Fibroblast of skin of left quadriceps (primary cell): ENCODE measurements around the gene TOMM40.
"Not testable (repeated sequence)": the region's sequence is repeated elsewhere in the genome, so short reads cannot be mapped to it uniquely, and the experiment has no call there.

Source experiments
- DNase-seq, 2 experiments: peaks; one replicate each; pipeline ENCODE4 v3.0.0-alpha.2; 2013; ENCODE audit warnings: low read depth in 2 of 2

The TOMM40 gene

DNA sequence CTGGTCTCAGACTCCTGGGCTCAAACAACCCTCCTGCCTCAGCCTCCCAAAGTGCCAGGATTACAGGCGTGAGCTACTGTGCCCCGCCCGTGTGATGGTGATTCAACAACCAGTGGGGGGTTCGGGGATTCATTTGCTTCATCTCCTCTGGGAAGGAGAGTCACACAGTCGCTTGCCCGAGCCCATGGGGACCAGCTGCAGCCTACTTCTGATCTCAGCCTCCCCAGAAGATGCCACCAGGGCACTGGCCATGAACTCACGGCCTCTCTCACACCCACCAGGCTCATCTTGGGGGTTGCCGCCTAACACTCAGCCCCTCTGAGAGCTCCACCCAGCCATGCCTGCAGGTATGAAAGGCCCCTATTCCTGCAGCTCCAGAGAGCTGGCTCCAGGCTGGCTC is 6.8 kb downstream of the TOMM40 start:
- DNase-seq, result no peak

DNA sequence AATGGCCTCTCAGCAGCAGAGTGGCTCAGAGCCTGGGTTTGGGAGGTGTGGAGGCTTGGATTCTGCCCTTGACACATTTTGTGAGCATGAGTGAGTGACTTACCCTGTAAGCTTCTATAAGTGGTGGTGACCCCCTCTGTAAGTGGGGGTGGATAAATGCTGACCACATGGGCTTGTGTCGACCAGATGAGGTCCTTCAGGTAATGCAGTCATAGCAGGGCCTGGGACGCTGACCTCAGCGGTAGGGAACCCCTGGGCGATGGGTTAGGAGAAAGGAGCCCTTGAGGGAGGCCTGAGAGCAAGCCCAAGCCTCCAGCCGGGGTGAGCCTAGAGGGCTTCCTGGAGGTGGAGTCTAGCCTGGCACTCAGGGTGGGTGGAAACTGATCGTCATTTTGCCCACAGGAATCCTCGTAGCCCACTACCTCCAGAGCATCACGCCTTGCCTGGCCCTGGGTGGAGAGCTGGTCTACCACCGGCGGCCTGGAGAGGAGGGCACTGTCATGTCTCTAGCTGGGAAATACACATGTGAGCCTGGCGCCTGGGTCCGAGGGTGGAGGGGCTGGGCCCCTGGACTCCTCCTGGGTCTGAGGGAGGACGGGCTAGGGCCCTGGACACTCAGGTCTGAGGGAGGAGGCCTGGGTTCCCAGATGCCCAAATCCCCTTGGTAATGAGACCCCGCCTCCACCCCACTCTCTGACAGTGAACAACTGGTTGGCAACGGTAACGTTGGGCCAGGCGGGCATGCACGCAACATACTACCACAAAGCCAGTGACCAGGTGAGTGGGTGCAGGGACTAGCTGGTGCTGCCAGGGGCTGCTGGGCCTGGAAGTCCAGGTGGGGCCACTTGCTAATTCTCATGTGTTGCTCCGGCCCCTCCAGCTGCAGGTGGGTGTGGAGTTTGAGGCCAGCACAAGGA is 9.5 kb downstream of the TOMM40 start:
- DNase-seq, result no peak

DNA sequence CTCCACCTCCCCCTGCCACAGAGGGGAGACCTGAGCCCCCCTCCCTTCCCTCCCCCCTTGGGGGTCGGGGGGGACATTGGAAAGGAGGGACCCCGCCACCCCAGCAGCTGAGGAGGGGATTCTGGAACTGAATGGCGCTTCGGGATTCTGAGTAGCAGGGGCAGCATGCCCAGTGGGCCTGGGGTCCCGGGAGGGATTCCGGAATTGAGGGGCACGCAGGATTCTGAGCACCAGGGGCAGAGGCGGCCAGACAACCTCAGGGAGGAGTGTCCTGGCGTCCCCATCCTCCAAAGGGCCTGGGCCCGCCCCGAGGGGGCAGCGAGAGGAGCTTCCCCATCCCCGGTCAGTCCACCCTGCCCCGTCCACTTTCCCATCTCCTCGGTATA is 12.2 kb downstream of the TOMM40 start:
- DNase-seq, result no peak

DNA sequence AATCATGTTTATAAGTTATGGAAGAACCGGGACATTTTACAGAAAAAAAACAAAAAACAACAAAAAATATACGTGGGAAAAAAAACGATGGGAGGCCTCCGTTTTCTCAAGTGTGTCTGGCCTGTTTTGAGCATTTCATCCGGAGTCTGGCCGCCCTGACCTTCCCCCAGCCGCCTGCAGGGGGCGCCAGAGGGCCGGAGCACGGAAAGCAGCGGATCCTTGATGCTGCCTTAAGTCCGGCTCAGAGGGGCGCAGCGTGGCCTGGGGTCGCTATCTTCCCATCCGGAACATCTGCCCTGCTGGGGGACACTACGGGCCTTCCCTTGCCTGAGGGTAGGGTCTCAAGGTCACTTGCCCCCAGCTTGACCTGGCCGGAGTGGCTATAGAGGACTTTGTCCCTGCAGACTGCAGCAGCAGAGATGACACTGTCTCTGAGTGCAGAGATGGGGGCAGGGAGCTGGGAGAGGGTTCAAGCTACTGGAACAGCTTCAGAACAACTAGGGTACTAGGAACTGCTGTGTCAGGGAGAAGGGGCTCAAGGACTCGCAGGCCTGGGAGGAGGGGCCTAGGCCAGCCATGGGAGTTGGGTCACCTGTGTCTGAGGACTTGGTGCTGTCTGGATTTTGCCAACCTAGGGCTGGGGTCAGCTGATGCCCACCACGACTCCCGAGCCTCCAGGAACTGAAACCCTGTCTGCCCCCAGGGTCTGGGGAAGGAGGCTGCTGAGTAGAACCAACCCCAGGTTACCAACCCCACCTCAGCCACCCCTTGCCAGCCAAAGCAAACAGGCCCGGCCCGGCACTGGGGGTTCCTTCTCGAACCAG is 12.8 kb downstream of the TOMM40 start:
- no peak for DNase-seq

DNA sequence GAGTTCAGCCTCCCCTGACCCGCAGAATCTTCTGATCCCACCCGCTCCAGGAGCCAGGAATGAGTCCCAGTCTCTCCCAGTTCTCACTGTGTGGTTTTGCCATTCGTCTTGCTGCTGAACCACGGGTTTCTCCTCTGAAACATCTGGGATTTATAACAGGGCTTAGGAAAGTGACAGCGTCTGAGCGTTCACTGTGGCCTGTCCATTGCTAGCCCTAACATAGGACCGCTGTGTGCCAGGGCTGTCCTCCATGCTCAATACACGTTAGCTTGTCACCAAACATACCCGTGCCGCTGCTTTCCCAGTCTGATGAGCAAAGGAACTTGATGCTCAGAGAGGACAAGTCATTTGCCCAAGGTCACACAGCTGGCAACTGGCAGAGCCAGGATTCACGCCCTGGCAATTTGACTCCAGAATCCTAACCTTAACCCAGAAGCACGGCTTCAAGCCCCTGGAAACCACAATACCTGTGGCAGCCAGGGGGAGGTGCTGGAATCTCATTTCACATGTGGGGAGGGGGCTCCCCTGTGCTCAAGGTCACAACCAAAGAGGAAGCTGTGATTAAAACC is 13.5 kb downstream of the TOMM40 start:
- DNase-seq, result no peak

DNA sequence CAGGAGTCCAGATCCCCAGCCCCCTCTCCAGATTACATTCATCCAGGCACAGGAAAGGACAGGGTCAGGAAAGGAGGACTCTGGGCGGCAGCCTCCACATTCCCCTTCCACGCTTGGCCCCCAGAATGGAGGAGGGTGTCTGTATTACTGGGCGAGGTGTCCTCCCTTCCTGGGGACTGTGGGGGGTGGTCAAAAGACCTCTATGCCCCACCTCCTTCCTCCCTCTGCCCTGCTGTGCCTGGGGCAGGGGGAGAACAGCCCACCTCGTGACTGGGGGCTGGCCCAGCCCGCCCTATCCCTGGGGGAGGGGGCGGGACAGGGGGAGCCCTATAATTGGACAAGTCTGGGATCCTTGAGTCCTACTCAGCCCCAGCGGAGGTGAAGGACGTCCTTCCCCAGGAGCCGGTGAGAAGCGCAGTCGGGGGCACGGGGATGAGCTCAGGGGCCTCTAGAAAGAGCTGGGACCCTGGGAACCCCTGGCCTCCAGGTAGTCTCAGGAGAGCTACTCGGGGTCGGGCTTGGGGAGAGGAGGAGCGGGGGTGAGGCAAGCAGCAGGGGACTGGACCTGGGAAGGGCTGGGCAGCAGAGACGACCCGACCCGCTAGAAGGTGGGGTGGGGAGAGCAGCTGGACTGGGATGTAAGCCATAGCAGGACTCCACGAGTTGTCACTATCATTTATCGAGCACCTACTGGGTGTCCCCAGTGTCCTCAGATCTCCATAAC is 14.5 kb downstream of the TOMM40 start, which contains the start of gene APOE:
TSS of gene APOE (plus strand) at position 360 of the 724 bp plus-strand sequence. CDS start 829 bp downstream, outside the sequence.
- no peak for DNase-seq

DNA sequence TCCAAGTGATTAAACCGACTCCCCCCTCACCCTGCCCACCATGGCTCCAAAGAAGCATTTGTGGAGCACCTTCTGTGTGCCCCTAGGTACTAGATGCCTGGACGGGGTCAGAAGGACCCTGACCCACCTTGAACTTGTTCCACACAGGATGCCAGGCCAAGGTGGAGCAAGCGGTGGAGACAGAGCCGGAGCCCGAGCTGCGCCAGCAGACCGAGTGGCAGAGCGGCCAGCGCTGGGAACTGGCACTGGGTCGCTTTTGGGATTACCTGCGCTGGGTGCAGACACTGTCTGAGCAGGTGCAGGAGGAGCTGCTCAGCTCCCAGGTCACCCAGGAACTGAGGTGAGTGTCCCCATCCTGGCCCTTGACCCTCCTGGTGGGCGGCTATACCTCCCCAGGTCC is 16.6 kb downstream of the TOMM40 start:
- no peak for DNase-seq

DNA sequence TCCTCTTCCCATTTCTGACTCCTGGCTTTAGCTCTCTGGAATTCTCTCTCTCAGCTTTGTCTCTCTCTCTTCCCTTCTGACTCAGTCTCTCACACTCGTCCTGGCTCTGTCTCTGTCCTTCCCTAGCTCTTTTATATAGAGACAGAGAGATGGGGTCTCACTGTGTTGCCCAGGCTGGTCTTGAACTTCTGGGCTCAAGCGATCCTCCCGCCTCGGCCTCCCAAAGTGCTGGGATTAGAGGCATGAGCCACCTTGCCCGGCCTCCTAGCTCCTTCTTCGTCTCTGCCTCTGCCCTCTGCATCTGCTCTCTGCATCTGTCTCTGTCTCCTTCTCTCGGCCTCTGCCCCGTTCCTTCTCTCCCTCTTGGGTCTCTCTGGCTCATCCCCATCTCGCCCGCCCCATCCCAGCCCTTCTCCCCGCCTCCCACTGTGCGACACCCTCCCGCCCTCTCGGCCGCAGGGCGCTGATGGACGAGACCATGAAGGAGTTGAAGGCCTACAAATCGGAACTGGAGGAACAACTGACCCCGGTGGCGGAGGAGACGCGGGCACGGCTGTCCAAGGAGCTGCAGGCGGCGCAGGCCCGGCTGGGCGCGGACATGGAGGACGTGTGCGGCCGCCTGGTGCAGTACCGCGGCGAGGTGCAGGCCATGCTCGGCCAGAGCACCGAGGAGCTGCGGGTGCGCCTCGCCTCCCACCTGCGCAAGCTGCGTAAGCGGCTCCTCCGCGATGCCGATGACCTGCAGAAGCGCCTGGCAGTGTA is 17.2 kb downstream of the TOMM40 start:
- no peak for DNase-seq

DNA sequence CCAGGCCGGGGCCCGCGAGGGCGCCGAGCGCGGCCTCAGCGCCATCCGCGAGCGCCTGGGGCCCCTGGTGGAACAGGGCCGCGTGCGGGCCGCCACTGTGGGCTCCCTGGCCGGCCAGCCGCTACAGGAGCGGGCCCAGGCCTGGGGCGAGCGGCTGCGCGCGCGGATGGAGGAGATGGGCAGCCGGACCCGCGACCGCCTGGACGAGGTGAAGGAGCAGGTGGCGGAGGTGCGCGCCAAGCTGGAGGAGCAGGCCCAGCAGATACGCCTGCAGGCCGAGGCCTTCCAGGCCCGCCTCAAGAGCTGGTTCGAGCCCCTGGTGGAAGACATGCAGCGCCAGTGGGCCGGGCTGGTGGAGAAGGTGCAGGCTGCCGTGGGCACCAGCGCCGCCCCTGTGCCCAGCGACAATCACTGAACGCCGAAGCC is 17.8 kb downstream of the TOMM40 start:
- no peak for DNase-seq

DNA sequence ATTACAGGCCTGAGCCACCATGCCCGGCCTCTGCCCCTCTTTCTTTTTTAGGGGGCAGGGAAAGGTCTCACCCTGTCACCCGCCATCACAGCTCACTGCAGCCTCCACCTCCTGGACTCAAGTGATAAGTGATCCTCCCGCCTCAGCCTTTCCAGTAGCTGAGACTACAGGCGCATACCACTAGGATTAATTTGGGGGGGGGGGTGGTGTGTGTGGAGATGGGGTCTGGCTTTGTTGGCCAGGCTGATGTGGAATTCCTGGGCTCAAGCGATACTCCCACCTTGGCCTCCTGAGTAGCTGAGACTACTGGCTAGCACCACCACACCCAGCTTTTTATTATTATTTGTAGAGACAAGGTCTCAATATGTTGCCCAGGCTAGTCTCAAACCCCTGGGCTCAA is 18.7 kb downstream of the TOMM40 start:
- no peak for DNase-seq

DNA sequence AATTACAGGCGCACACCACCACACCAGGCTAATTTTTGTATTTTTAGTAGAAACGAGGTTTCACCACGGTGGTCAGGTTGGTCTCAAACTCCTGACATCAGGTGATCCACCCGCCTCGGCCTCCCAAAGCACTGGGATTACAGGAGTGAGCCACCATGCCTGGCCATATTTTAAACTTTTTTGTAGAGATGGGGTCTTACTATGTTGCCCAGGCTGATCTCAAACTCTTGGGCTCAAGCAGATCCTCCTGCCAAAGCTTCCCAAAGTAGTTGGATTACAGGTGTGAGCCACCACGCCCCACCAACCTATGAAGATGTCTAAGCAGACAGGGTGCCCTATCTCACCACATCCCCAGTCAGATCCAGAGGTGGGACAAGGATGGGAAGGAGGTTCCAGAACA is 20.8 kb downstream of the TOMM40 start:
- DNase-seq, result not testable (repeated sequence)

DNA sequence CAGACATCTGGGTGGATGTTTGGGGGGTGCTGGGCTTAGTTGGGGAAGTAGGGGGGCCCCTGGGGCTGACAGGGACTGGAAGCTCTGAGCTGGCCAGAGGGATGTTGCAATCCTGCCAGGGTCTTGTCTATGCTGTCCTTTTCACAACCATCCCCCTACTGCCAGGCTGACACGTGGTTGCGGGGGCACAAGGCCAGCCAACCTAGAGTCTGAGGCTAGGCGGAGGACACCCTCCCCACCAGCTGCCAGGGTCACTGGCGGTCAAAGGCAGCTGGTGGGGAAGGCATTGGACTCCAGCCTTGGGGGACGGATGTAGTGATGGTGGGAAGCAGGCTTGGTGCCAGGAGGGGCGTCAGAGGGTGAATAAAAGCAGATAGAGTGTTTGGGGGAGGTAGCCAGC is 21.8 kb downstream of the TOMM40 start:
- DNase-seq, result no peak

DNA sequence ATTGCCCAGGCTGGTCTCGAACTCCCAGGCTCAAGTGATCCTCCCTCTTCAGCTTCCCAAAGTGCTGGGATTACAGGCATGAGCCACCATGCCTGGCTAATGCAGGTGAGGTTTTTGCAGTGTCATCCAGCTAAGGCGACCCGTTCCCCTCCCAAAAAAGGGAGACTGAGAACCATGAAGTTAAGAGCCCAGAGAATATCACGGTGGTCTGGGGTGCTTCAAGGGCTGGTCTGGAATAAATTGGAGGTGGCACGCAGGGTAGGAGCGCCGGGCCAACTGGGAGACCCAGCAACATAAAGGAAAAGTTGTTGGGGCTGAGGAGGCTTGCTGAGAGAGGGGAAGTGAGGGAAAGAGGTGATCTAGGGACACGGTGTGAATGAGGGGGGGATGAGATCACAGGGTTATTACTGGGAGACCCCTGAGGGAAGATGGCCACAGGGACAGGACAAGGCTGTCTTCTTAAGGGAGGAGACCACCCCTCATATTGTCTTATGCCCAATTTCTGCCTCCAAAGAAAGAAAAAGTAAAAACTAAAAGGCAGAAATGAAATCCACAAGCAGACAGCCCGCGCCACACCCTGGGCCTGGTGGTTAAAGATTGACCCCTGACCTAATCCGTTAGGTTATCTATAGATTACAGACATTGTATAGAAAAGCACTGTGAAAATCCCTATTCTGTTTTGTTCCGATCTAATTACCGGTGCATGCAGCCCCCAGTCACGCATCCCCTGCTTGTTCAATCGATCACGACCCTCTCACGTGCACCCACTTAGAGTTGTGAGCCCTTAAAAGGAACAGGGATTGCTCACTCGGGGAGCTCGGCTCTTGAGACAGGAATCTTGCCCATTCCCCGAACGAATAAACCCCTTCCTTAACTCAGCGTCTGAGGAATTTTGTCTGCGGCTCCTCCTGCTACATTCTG is 22.7 kb downstream of the TOMM40 start:
- not testable (repeated sequence) for DNase-seq

DNA sequence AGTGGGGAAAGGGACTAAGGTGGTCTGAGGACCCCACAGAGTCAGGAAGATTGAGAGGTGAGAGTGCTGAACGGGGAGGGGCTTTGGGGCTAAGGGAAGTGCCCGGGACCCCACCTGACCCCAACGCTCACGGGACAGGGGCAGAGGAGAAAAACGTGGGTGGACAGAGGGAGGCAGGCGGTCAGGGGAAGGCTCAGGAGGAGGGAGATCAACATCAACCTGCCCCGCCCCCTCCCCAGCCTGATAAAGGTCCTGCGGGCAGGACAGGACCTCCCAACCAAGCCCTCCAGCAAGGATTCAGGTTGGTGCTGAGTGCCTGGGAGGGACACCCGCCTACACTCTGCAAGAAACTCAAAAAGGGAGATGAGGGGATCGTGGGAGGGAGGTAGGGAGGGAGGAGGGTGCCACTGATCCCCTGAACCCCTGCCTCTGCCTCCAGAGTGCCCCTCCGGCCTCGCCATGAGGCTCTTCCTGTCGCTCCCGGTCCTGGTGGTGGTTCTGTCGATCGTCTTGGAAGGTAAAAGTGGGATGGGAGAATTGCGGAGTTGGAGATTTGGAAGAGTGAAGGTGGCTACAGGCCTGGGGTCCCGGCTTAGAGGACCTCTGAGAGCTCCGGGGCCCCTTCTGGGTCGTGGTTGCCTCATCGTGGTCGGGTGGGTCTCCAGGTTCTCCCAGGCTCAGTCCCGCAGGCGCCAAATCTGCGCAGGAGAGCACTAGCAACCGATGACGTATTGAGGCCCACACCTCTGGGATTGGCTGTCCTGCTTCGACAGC is 23.6 kb downstream of the TOMM40 start, which contains the start of gene APOC1:
TSS of gene APOC1 (plus strand) at position 176 of the 774 bp plus-strand sequence. CDS start at position 460, 284 bp downstream.
- DNase-seq, result peak; percentile 65

DNA sequence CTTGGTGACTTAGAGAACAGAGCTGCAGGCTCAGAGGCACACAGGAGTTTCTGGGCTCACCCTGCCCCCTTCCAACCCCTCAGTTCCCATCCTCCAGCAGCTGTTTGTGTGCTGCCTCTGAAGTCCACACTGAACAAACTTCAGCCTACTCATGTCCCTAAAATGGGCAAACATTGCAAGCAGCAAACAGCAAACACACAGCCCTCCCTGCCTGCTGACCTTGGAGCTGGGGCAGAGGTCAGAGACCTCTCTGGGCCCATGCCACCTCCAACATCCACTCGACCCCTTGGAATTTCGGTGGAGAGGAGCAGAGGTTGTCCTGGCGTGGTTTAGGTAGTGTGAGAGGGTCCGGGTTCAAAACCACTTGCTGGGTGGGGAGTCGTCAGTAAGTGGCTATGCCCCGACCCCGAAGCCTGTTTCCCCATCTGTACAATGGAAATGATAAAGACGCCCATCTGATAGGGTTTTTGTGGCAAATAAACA is 33.2 kb downstream of the TOMM40 start:
- no peak for DNase-seq

DNA sequence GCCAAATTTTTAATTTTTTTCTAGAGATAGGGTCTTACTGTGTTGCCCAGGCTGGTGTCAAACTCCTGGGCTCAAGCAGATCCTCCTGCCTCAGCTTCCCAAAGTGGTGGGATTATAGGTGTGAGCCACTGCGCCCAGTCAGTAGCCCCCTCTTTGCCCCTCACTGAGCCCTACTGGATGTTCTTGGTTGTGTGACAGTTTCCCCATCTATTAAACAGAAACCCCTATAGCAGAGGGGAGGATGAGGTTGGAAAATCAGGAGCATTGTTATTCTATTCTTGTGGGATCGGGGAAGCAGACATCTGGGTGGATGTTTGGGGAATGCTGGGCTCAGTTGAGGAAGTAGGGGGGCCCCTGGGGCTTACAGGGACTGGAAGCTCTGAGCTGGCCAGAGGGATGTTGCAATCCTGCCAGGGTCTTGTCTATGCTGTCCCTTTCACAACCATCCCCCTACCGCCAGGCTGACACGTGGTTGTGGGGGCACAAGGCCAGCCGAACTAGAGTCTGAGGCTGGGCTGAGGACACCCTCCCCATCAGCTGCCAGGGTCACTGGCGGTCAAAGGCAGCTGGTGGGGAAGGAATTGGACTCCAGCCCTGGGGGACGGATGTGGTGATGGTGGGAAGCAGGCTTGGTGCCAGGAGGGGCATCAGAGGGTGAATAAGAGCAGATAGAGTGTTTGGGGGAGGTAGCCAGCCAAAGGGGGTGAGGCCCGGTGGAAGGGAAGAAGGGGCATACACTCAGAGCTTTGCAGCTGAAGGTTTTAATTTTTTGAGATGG is 34.2 kb downstream of the TOMM40 start:
- DNase-seq, result peak in 1 of 2 experiments; percentile 22

DNA sequence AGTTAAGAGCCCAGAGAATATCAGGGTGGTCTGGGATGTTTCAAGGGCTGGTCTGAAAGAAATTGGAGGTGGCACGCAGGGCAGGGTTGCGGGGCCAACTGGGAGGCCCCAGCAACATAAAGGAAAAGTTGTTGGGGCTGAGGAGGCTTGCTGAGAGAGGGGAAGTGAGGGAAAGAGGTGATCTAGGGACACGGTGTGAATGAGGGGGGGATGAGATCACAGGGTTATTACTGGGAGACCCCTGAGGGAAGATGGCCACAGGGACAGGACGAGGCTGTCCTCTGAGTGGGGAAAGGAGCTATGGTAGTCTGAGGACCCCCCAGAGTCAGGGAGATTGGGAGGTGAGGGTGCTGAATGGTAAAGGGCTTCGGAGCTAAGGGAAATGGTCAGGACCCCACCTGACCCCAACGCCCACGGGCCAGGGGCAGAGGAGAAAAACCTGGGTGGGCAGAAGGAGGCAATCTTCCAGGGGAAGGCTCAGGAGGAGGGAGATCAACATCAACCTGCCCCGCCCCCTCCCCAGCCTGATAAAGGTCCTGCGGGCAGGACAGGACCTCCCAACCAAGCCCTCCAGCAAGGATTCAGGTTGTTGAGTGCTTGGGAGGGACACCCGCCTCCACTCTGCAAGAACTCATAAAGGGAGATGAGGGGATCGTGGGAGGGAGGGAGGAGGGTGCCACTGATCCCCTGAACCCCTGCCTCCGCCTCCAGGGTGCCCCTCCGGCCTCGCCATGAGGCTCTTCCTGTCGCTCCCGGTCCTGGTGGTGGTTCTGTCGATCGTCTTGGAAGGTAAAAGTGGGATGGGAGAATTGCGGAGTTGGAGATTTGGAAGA is 35.4 kb downstream of the TOMM40 start:
- not testable (repeated sequence) for DNase-seq
